B cell (primary cell): ENCODE measurements around the gene STEAP2. TPM values are rescaled to one million over a fixed set of nuclear protein-coding genes. Genes with fewer than 3 reads are reported as not detected.

Source experiments
- ATAC-seq: fragments of 200-7000 bp; cut with Tn5 transposase; one replicate; pipeline ENCODE4 v1.10.0; 2021; ENCODE audit warnings: low read depth, mild to moderate bottlenecking, moderate number of reproducible peaks, moderate library complexity
- CTCF ChIA-PET: fragments of 350-600 bp; sonication (Branson Sonifier 250); formaldehyde crosslinking; loops from one replicate; lab custom pipeline; 2021; ENCODE audit warnings: antibody characterized with exemption, inconsistent platforms; lab: Charles Lee
- POLR2A ChIA-PET: fragments of 350-600 bp; sonication (Branson Sonifier 250); formaldehyde crosslinking; loops from one replicate; lab custom pipeline; 2021; ENCODE audit warnings: antibody characterized with exemption; lab: Charles Lee
- DNase-seq: peaks from one replicate; pipeline ENCODE4 v3.0.0; 2013
- H2AFZ ChIP-seq: 2 replicates; pipeline ENCODE4 v1.6.1; 2012; ENCODE audit warnings: mild to moderate bottlenecking, low read depth, low read length; ENCODE audit not compliant: insufficient read depth, poor library complexity, severe bottlenecking
- H3K27ac ChIP-seq, 2 donors: 1 replicate in 1 of 2; 2 replicates in 1 of 2; pipeline ENCODE4 v1.5.1; 2012 to 2013; ENCODE audit warnings: low read length in 2 of 2, mild to moderate bottlenecking in 2 of 2, moderate library complexity in 1 of 2
- H3K27me3 ChIP-seq, 4 experiments: fragments of 200-600 bp in 1 of 4; sonication (generic) in 1 of 4; replicated peaks in 1 of 4; 1 replicate in 2 of 4; 2 replicates in 2 of 4; pipeline versions ENCODE4 v1.6.1 to v1.7.0; 2013 to 2016; ENCODE audit warnings: low read length in 3 of 4, mild to moderate bottlenecking in 2 of 4, mixed read lengths in 1 of 4, moderate library complexity in 1 of 4; ENCODE audit not compliant: insufficient read depth in 4 of 4, control insufficient read depth in 3 of 4; ENCODE audit errors: control extremely low read depth in 1 of 4
- H3K36me3 ChIP-seq, 2 experiments: replicated peaks in 1 of 2; 1 replicate in 1 of 2; 2 replicates in 1 of 2; pipeline versions ENCODE4 v1.6.1 to v1.7.1; 2013; ENCODE audit warnings: low read length in 1 of 2; ENCODE audit not compliant: insufficient read depth in 2 of 2, control insufficient read depth in 1 of 2; ENCODE audit errors: control extremely low read depth in 1 of 2, extremely low read depth in 1 of 2
- H3K4me1 ChIP-seq, 2 donors: fragments of 200-600 bp in 1 of 2; sonication (generic) in 1 of 2; 1 replicate in 1 of 2; 2 replicates in 1 of 2; pipeline versions ENCODE4 v1.5.1 to v1.6.1; 2013 to 2017; ENCODE audit warnings: low read length in 2 of 2; ENCODE audit not compliant: control insufficient read depth in 2 of 2, insufficient read depth in 2 of 2
- H3K4me2 ChIP-seq: replicated peaks from 2 replicates; pipeline ENCODE3; 2012; ENCODE audit warnings: mild to moderate bottlenecking, low read depth, low read length; ENCODE audit not compliant: poor library complexity, severe bottlenecking
- H3K4me3 ChIP-seq, 5 experiments: fragments of 200-600 bp in 1 of 5; sonication (generic) in 1 of 5; 1 replicate in 3 of 5; 2 replicates in 2 of 5; pipeline versions ENCODE4 v1.5.1 to v1.7.0; 2011 to 2016; ENCODE audit warnings: low read length in 4 of 5, mild to moderate bottlenecking in 4 of 5, low read depth in 2 of 5, control low read depth in 1 of 5, moderate library complexity in 1 of 5; ENCODE audit not compliant: insufficient read depth in 1 of 5; ENCODE audit errors: control extremely low read depth in 1 of 5, extremely low read depth in 1 of 5
- H3K79me2 ChIP-seq: fragments of 200-600 bp; sonication (generic); one replicate; pipeline ENCODE4 v1.6.0; 2016; ENCODE audit warnings: low read length; ENCODE audit not compliant: control insufficient read depth, insufficient read depth
- H3K9ac ChIP-seq: fragments of 200-600 bp; sonication (generic); 2 replicates; pipeline ENCODE4 v1.6.1; 2017; ENCODE audit warnings: mild to moderate bottlenecking, low read length, moderate library complexity
- H3K9me3 ChIP-seq, 3 donors: one replicate each; pipeline versions ENCODE4 v1.6.1 to v1.7.1; 2013; ENCODE audit warnings: low read length in 2 of 3; ENCODE audit not compliant: control insufficient read depth in 2 of 3, insufficient read depth in 1 of 3; ENCODE audit errors: control extremely low read depth in 1 of 3
- H4K20me1 ChIP-seq: 2 replicates; pipeline ENCODE4 v1.6.0; 2012; ENCODE audit warnings: mild to moderate bottlenecking, low read length; ENCODE audit not compliant: insufficient read depth, control insufficient read depth, poor library complexity, severe bottlenecking
- H3K27ac Mint-ChIP-seq: one replicate; pipeline ENCODE4 v1.8.0; 2021; ENCODE audit warnings: mixed read lengths
- H3K27me3 Mint-ChIP-seq: one replicate; pipeline ENCODE4 v1.8.0; 2021; ENCODE audit warnings: mixed read lengths
- H3K4me1 Mint-ChIP-seq: one replicate; pipeline ENCODE4 v1.8.0; 2021; ENCODE audit warnings: mixed read lengths
- H3K4me3 Mint-ChIP-seq: one replicate; pipeline ENCODE4 v1.8.0; 2021; ENCODE audit warnings: mixed read lengths
- H3K9me3 Mint-ChIP-seq: one replicate; pipeline ENCODE4 v1.8.0; 2022; ENCODE audit warnings: mixed read lengths; ENCODE audit not compliant: insufficient read depth
- CTCF ChIP-seq: fragments of 200-600 bp; IDR thresholded peaks from one replicate; pipeline ENCODE4 v1.8.0; 2022; ENCODE audit warnings: antibody characterized with exemption, mild to moderate bottlenecking
- EZH2 ChIP-seq: IDR thresholded peaks from 2 replicates; pipeline ENCODE4 v1.6.1; 2012; ENCODE audit warnings: borderline replicate concordance, low read depth, mild to moderate bottlenecking, moderate library complexity, low read length; ENCODE audit not compliant: insufficient read depth, poor library complexity, severe bottlenecking
- WGBS: methylation state at CpG from one replicate; pipeline ENCODE4 v1.1.5; 2013; ENCODE audit warnings: missing lambda C conversion rate; ENCODE audit not compliant: insufficient coverage; 5-methylcytosine and 5-hydroxymethylcytosine counted together
- intact Hi-C: fragments of 100-400 bp; cut with micrococcal nuclease; formaldehyde crosslinking; loops from one replicate; pipeline ENCODE4 v1.10.0; 2022
- polyA plus RNA-seq: library from polyadenylated mRNA; depleted of rRNA; stranded (reverse); fragments of >200 nt; gene quantifications from 2 replicates; pipeline ENCODE4 v1.2.3, GENCODE V29; 2012
- total RNA-seq, 2 donors: library from RNA; stranded (reverse); fragments of 120-200 nt in 1 of 2; gene quantifications; 1 replicate in 1 of 2; 2 replicates in 1 of 2; pipeline versions ENCODE4 v1.2.3 to v1.2.4, GENCODE V29; 2013 to 2022

Gene STEAP2
- total and polyA plus RNA-seq, 2 donors (not counting 1 experiment from before 2014, with no cell fraction given): not detected

- CTCF ChIA-PET: no interaction called here
- 67% methylated on average over 1 of the region's 2 CpGs for WGBS
- no peak for ATAC-seq
These were observed 39.4 kb upstream of the STEAP2 start for GRCh38 chr7:90172121-90172520.

GRCh38 chr7:90172624-90173023 lies 38.9 kb upstream of the STEAP2 start:
- ChIA-PET POLR2A (no interaction called here), CTCF (interaction anchor here (2.1 kb wide), 1 partner anchor 19 kb away, joined by 10 read pairs; the partner anchor contains the start of gene STEAP1)
- H3K4me1 Mint-ChIP-seq: peaks cover 2% of the 10 kb centered on the region
- H3K4me3 ChIP-seq: no peak overlapping the region
- H3K79me2 ChIP-seq: no peaks in the 10 kb centered on the region
- H2AFZ ChIP-seq: no peak overlapping the region
- H3K27ac Mint-ChIP-seq: no peak overlapping the region
- no peaks in the 10 kb centered on the region for H3K9me3 Mint-ChIP-seq
- DNase-seq (no peak), ATAC-seq (no peak)
- intact Hi-C loops: no loop called here
- no peaks in the 10 kb centered on the region for H3K36me3 ChIP-seq
- H3K4me2 ChIP-seq: no peak overlapping the region
- TF ChIP-seq CTCF (no peak), EZH2 (no peak)
- H3K27me3 Mint-ChIP-seq: peaks cover 16% of the 10 kb centered on the region
- no peaks in the 10 kb centered on the region for H4K20me1 ChIP-seq
- H3K4me1 ChIP-seq: no peaks in the 10 kb centered on the region
- 93% methylated on average over 2 of the region's 6 CpGs for WGBS
- no peaks in the 10 kb centered on the region for H3K27me3 ChIP-seq
- H3K4me3 Mint-ChIP-seq: no peak overlapping the region
- no peak overlapping the region for H3K27ac ChIP-seq
- H3K9me3 ChIP-seq: peaks cover 0 to 16% (median 6%) of the 10 kb centered on the region in 3 donors
- H3K9ac ChIP-seq: no peak overlapping the region

More at GRCh38 chr7:90172121-90172520, 39.4 kb upstream of the STEAP2 start:
- H3K9me3 Mint-ChIP-seq: no peaks in the 10 kb centered on the region
- Histone ChIP-seq H4K20me1 (no peaks in the 10 kb centered on the region), H3K27me3 (no peaks in the 10 kb centered on the region), H3K9me3 (peaks cover 0 to 16% (median 6%) of the 10 kb centered on the region in 3 donors), H3K27ac (no peak overlapping the region), H3K4me1 (no peaks in the 10 kb centered on the region), H3K79me2 (no peaks in the 10 kb centered on the region), H3K36me3 (no peaks in the 10 kb centered on the region), H3K9ac (no peak overlapping the region), H3K4me3 (no peak overlapping the region), H2AFZ (no peak overlapping the region), H3K4me2 (no peak overlapping the region)
- DNase-seq: no peak
- no peak overlapping the region for H3K27ac Mint-ChIP-seq
- H3K4me3 Mint-ChIP-seq: no peak overlapping the region
- peaks cover 16% of the 10 kb centered on the region for H3K27me3 Mint-ChIP-seq
- intact Hi-C loops: no loop called here
- no peak for TF ChIP-seq CTCF
- POLR2A ChIA-PET: no interaction called here
- H3K4me1 Mint-ChIP-seq: peaks cover 2% of the 10 kb centered on the region
